GM21576 (cell line): ENCODE data around the gene PRPF38B.
"Not testable (repeated sequence)": the region's sequence is repeated elsewhere in the genome, so short reads cannot be mapped to it uniquely, and the experiment has no call there.

Experiments used
- ATAC-seq: cut with Tn5 transposase; IDR thresholded peaks from one replicate; pipeline ENCODE4 v1.9.1; 2021; ENCODE audit warnings: mild to moderate bottlenecking, moderate library complexity; ENCODE audit not compliant: unreplicated experiment

Gene PRPF38B

GRCh38 chr1:108691942-108692723 is at the start of gene PRPF38B:
PRPF38B (plus strand) TSS chr1:108692310; CDS start chr1:108692592, 282 bp downstream.
- peak; percentile 92 for ATAC-seq

DNA sequence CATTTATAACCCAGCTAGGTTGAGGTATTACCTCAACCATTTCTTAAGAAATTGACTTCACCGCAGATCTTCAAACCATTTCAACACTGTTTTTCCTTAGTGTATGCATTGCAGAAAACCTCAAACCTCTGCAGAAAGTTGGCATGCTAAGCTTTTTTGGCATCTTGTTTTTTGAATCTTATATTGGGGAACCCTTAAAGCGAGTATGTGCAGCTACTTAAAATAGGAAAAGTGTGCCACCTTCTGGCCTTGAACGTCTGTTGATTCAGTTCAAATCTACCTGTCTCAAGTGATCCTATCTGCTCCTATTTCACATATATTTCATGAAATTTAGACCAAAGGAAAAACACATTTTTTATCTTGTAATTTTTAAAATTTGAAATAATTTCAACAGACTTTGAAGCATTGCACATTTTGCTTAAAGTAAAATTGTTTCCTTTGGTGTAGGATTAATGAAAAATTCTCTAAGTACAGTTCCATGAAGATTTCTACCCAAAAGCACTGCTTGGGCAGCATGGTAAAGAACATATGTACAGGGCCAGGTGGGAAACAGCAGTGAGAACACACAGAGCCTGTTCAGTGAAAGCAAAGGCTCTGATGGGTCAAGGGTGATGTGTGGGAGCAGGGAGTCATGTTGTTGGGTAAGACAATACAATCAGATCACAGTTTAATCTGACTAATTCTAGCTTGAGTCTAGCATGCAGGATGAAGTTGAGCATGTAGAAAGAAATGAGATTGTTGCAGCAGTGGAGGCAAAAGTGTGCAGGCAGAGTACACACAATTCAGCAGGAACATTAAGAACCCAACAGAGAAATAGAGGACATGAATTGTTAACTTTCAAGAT is 48.4 kb upstream of the PRPF38B start:
- no peak for ATAC-seq

- ATAC-seq = no peak
Observed at GRCh38 chr1:108644984-108645383, 47.1 kb upstream of the PRPF38B start.

GRCh38 chr1:108645564-108646184 is 46.4 kb upstream of the PRPF38B start:
- ATAC-seq = no peak

DNA sequence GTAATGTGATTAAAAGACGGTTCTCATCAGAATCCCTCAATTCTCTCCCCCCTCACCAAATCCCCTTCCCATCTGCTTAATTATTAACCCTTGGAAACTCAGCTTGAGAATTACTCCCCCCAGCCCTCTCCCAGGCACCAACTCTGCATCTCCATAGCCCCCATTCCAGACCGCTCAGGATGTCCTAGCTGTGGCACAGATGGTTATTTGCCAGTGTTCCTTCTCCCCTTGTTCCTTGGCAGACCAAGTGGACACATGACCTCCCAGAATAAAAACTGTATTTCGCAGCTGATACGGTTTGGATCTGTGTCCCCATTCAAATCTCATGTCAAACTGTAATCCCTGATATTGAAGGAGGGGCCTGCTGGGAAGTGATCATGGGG is 45.9 kb upstream of the PRPF38B start:
- no peak for ATAC-seq

- ATAC-seq = no peak
Observed at GRCh38 chr1:108646648-108647269, 45.4 kb upstream of the PRPF38B start.

DNA sequence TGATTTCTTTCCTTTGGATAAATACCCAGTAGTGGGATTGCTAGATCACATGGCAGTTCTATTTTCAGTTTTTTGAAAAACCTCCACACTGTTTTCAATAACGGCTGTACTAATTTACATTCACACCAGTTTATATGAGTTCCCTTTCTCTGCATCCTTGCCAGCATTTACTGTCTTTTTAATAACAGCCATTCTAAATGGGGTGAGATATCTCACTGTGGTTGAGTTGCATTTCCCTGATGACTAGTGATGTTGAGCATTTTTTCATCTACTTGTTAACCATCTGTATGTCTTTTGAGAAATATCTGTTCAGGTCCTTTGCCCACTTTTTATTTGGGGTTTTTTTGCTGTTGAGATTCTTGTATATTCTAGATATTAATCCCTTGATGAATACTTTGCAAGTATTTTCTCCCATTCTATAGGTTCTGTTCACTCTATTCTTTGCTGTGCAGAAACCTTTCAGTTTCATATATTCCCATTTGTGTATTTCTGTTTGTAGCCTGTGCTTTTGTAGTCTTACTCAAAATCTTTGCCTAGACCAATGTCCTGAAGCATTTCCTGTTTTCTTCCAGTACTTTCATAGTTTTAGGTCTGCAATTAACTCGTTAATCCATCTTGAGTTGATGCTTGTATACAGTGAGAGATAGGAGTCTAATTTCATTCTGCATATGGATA is 38.5 kb upstream of the PRPF38B start:
- no peak for ATAC-seq

DNA sequence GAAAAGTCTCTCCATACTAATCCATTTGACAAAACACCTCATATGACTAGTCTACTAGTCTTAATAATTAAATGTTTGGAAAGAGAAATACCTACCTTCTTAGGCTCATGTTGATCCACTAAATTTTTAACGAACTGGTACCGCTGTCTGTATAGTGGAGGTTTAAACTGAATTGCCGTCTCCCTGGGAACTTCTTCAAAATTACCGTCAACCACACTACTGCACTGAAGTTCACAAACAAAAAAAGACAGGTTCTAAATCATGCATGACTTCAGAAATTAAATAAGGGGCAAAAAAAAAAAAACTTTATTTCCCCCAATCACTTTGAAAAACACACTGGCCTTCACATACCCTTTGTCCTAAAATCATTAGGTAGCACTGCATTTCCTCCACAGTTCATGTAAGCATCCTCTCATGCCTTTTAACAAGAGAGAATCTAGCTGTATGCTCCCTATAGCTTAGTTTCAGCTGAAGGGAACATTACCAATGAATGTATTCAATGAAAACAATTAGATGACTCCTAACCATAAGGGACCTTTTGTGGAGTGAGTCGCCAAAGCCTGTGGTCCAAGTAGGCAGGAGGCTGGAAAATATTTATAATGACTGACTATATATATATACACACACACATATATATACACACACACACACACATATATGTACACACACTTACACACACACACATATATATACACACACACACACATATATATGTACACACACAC is 34.6 kb upstream of the PRPF38B start:
- no peak for ATAC-seq

DNA sequence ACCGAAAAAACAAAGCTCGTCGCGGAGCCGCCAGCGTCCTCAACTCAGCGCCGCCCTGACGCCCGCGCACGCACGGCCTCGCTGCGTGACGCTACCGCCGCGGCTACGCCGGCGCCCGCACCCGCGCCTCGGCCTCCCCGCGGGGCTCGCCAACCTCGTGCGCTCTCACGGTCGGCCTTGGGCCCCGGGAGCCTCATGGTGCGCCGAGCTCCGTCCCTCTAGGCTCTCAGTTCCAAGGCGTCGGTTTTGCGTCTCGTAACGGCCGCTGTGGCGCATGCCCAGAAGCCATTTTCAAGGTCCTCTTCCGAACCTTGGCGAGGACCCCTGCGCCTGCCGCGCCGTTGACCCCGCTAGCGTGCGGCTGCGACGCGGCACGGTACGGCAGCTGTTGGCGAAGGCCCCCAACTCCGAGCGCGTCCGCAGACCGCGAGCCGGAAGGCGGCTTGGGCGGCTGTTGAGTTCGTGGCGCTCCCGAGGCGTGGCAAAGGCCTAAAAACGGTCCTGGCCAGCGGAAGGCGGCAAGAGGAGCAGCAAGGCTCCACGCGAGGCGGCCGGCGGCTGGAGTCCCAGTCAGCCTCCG is 31.0 kb upstream of the PRPF38B start, which contains the start of gene HENMT1:
Gene HENMT1, minus strand, starts transcription at position 64 of the 580 bp plus-strand sequence. CDS start 1,209 bp downstream, outside the sequence.
- ATAC-seq = peak; percentile 77

DNA sequence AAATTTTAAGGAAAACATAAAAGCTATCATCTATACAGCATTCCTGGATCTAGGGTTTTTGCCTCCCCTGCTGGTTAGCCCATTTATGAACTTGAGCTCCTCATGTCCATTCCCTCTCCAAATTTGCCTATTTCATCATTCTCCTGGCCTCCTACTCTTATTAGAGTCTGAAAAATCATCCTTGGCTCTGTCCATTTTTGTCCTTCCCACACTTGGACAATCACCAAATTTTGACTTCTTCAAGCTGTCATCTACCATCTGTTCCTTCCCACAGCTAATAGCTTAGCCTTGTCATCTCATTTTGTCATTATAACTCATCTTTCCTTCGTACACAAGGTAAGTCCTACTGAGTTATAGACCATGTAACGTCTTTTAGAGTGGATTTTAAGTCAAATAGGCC is 29.0 kb upstream of the PRPF38B start:
- no peak for ATAC-seq

DNA sequence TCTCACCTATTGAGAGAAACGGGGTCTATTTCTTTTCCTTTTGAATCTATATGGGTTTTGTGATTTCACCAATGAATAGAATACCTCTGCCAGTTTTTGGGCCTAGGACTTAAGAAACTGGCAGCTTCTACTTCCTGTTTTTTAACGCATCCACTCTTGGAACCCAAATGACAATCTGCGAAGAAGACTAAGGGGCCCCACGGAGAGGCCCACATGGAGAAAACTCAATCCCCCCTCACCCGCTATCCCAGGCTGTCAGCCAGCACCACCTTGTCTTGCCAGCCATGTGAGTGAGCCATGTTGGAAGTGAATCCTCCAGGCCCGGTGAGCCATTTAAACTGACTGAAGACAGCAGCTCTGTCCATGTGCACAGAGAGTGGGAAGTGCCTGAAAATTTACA is 27.6 kb upstream of the PRPF38B start:
- no peak for ATAC-seq

- ATAC-seq = no peak
Observed at GRCh38 chr1:108665067-108665466, 27.0 kb upstream of the PRPF38B start.

GRCh38 chr1:108665771-108666170 is 26.3 kb upstream of the PRPF38B start:
- no peak for ATAC-seq

DNA sequence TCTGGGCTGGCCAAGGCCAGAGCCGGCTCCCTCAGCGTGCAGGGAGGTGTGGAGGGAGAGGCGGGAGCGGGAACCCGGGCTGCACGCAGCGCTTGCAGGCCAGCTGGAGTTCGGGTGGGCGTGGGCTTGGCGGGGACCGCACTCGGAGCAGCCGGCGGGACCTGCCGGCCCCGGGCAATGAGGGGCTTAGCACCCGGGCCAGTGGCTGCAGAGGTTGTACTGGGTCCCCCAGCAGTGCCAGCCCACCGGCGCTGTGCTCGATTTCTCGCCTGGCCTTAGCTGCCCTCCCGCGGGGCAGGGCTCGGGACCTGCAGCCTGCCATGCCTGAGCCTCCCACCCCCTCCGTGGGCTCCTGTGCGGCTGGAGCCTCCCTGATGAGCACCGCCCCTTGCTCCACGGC is 24.7 kb upstream of the PRPF38B start:
- ATAC-seq = not testable (repeated sequence)

GRCh38 chr1:108668777-108669176 is 23.3 kb upstream of the PRPF38B start:
- ATAC-seq = no peak

GRCh38 chr1:108669679-108670078 is 22.4 kb upstream of the PRPF38B start:
- no peak for ATAC-seq

DNA sequence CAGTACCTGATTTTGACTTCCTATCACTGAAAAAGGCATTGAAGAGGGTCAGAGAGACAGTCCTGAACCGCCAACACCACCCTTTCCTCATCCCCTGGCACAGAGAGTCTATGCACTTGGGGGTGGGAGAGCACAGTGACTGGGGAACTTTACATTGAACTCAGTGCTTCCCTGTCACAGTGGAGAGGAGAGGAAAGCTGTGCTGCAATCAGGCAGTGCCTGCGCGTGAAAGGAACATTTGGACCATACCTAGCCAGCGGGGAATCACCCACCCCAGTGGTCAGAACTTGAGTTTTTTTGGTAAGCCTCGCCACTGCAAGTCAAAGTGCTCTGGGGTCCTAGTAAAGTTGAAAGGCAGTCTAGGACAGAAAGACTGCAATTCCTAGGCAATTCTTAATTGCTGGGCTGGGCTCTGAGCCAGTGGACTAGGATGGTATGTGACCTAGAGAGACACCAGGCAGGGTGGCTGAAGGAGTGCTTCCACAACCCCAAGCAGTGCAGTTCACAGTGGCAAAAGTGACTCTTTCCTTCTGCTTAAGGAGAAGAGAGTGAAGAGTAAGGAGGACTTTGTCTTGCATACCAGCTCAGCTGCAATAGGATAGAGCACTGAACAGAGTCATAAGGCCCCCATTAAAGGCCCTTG is 21.9 kb upstream of the PRPF38B start:
- ATAC-seq = no peak

DNA sequence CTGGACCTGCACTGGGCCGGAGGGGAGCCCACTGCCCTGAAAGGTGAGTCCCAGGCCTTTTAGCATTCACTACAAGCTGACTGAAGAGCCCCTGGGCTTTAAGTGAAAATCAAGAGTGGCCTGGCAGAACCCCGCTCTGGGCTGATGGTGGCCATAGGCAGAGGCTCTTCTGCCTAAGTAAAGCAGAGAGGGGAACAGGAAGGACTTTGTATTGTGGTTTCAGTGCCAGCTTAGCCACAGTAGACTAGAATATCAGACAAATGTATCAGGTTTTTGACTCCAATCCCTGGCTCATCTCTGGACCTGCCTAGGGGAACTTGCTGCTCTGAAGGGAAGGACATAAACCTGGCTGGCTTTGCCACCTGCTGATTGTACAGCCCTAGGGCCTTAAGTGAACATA is 21.0 kb upstream of the PRPF38B start:
- ATAC-seq = no peak

GRCh38 chr1:108678706-108679105 is 13.4 kb upstream of the PRPF38B start:
- no peak for ATAC-seq
